ENCODE data around the gene LYPD4.

- TF ChIP-seq POLR2A (IDR thresholded peaks at IDR 0.05; ENCODE audit: low read length): no peak
- no peak for TF ChIP-seq CTCF (IDR thresholded peaks at IDR 0.05)
- TF ChIP-seq HOXA7 (CRISPR knock-in tag; IDR thresholded peaks at IDR 0.05): no peak
Observed at GRCh38 chr19:41839211-41839610, 5.3 kb downstream of the LYPD4 start.
